Trophoblast cell (in vitro differentiated cells and primary cell): ENCODE measurements around the gene FGD3. TPM values are rescaled to one million over a fixed set of nuclear protein-coding genes. Genes with fewer than 3 reads are reported as not detected.
"Not testable (repeated sequence)": the region's sequence is repeated elsewhere in the genome, so short reads cannot be mapped to it uniquely, and the experiment has no call there.

Experiments
- DNase-seq, 2 donors: peaks; one replicate each; pipeline ENCODE4 v3.0.0-alpha.2; 2016
- H2AFZ ChIP-seq: 2 replicates; pipeline ENCODE4 v1.6.1; 2013; ENCODE audit warnings: low read length, moderate library complexity, mild to moderate bottlenecking; ENCODE audit not compliant: insufficient read depth, poor library complexity
- H2AK5ac ChIP-seq: 2 replicates; pipeline ENCODE4 v1.6.1; 2013; ENCODE audit warnings: mild to moderate bottlenecking, low read length
- H2BK120ac ChIP-seq: 2 replicates; pipeline ENCODE4 v1.6.1; 2013; ENCODE audit warnings: low read length, mild to moderate bottlenecking, moderate library complexity; ENCODE audit not compliant: insufficient read depth, poor library complexity
- H2BK12ac ChIP-seq: 2 replicates; pipeline ENCODE4 v1.6.1; 2013; ENCODE audit warnings: mild to moderate bottlenecking, low read length, moderate library complexity
- H2BK5ac ChIP-seq: 2 replicates; pipeline ENCODE4 v1.6.1; 2013; ENCODE audit warnings: low read length, low read depth, moderate library complexity, mild to moderate bottlenecking; ENCODE audit not compliant: poor library complexity
- H3K14ac ChIP-seq: 2 replicates; pipeline ENCODE4 v1.6.1; 2013; ENCODE audit warnings: mild to moderate bottlenecking, low read length
- H3K18ac ChIP-seq: 2 replicates; pipeline ENCODE4 v1.6.1; 2013; ENCODE audit warnings: mild to moderate bottlenecking, low read length
- H3K23ac ChIP-seq: 2 replicates; pipeline ENCODE4 v1.6.1; 2013; ENCODE audit warnings: low read length
- H3K27ac ChIP-seq: 2 replicates; pipeline ENCODE4 v1.5.1; 2013; ENCODE audit warnings: low read depth, mild to moderate bottlenecking, inconsistent platforms, low read length, moderate library complexity
- H3K27me3 ChIP-seq: 2 replicates; pipeline ENCODE4 v1.6.1; 2013; ENCODE audit warnings: inconsistent platforms, mild to moderate bottlenecking, low read length, moderate library complexity; ENCODE audit not compliant: insufficient read depth
- H3K36me3 ChIP-seq, 2 experiments: 1 replicate in 1 of 2; 2 replicates in 1 of 2; pipeline ENCODE4 v1.6.1; 2013; ENCODE audit warnings: low read length in 2 of 2, mild to moderate bottlenecking in 2 of 2, moderate library complexity in 1 of 2; ENCODE audit not compliant: insufficient read depth in 2 of 2, control insufficient read depth in 1 of 2
- H3K4ac ChIP-seq: 2 replicates; pipeline ENCODE4 v1.6.1; 2013; ENCODE audit warnings: low read depth, mild to moderate bottlenecking, low read length, moderate library complexity
- H3K4me1 ChIP-seq, 2 experiments: 1 replicate in 1 of 2; 2 replicates in 1 of 2; pipeline ENCODE4 v1.6.1; 2013; ENCODE audit warnings: low read length in 2 of 2, mild to moderate bottlenecking in 2 of 2, moderate library complexity in 1 of 2; ENCODE audit not compliant: insufficient read depth in 2 of 2, control insufficient read depth in 1 of 2
- H3K4me2 ChIP-seq: 2 replicates; pipeline ENCODE4 v1.6.1; 2013; ENCODE audit warnings: inconsistent platforms, mild to moderate bottlenecking, low read length, moderate library complexity
- H3K4me3 ChIP-seq: 2 replicates; pipeline ENCODE4 v1.5.1; 2013; ENCODE audit warnings: mild to moderate bottlenecking, low read depth, low read length, inconsistent platforms
- H3K79me1 ChIP-seq: one replicate; pipeline ENCODE4 v1.6.1; 2013; ENCODE audit warnings: low read length
- H3K79me2 ChIP-seq: 2 replicates; pipeline ENCODE4 v1.6.1; 2013; ENCODE audit warnings: low read length, mild to moderate bottlenecking; ENCODE audit not compliant: control insufficient read depth, insufficient read depth, poor library complexity
- H3K9ac ChIP-seq: 2 replicates; pipeline ENCODE4 v1.6.1; 2013; ENCODE audit warnings: mild to moderate bottlenecking, low read length
- H3K9me3 ChIP-seq: 2 replicates; pipeline ENCODE4 v1.6.1; 2013; ENCODE audit warnings: low read depth, mild to moderate bottlenecking, control low read depth, inconsistent platforms, low read length; ENCODE audit not compliant: insufficient read depth
- H4K12ac ChIP-seq: 2 replicates; pipeline ENCODE4 v1.6.1; 2013; ENCODE audit warnings: low read depth, mild to moderate bottlenecking, low read length, moderate library complexity
- H4K8ac ChIP-seq: 2 replicates; pipeline ENCODE4 v1.6.1; 2013; ENCODE audit warnings: low read depth, mild to moderate bottlenecking, low read length, moderate library complexity
- H4K91ac ChIP-seq: one replicate; pipeline ENCODE4 v1.6.1; 2013; ENCODE audit warnings: low read depth, mild to moderate bottlenecking, low read length, moderate library complexity
- WGBS: extraction: QIAGEN DNeasy Blood & Tissue Kit; methylation state at CpG from one replicate; pipeline ENCODE4 v1.1.7; 2013; ENCODE audit warnings: missing lambda C conversion rate; ENCODE audit not compliant: insufficient read length, insufficient coverage; ENCODE audit errors: extremely low coverage; 5-methylcytosine and 5-hydroxymethylcytosine counted together
- polyA plus RNA-seq: library from polyadenylated mRNA; stranded (reverse); fragments of 200-250 nt; gene quantifications from 2 replicates; pipeline ENCODE4 v1.2.3, GENCODE V29; 2013

FGD3 gene
- polyA plus RNA-seq = 3.2 and 3.7 TPM in 2 replicates

- no peaks in the 10 kb centered on the region for H3K27me3 ChIP-seq
- peak within 1 kb of the TSS; percentile 57 for H2AFZ ChIP-seq
- H2BK120ac ChIP-seq = no peak within 1 kb of the TSS
- no peak within 1 kb of the TSS for H2BK12ac ChIP-seq
- H3K4ac ChIP-seq = no peak within 1 kb of the TSS
- peak in 1 of 2 donors; percentile 51 for DNase-seq
- H4K8ac ChIP-seq = peak within 1 kb of the TSS; percentile 47
- WGBS = no CpG with 5 or more reads among the region's 36 CpGs
- no peak within 1 kb of the TSS for H4K91ac ChIP-seq
- H3K79me1 ChIP-seq = peaks cover 2% of the 10 kb centered on the region
- H3K9me3 ChIP-seq = peaks cover 3% of the 10 kb centered on the region
- peaks cover 6 to 9% of the 10 kb centered on the region in 2 experiments for H3K4me1 ChIP-seq
- no peak within 1 kb of the TSS for H3K14ac ChIP-seq
- H2AK5ac ChIP-seq = no peak within 1 kb of the TSS
- no peak within 1 kb of the TSS for H4K12ac ChIP-seq
- H3K18ac ChIP-seq = no peak within 1 kb of the TSS
- H3K4me2 ChIP-seq = peak within 1 kb of the TSS; percentile 74
- H3K9ac ChIP-seq = peak within 1 kb of the TSS; percentile 37
- H3K23ac ChIP-seq = peak within 1 kb of the TSS; percentile 0
- peak within 1 kb of the TSS; percentile 46 for H3K4me3 ChIP-seq
- H3K79me2 ChIP-seq = no peaks in the 10 kb centered on the region
- no peak within 1 kb of the TSS for H2BK5ac ChIP-seq
- no peaks in the 10 kb centered on the region for H3K36me3 ChIP-seq
- no peak within 1 kb of the TSS for H3K27ac ChIP-seq
These were observed at the start of gene FGD3 for GRCh38 chr9:92947268-92948037. TSS of gene FGD3 (plus strand) at chr9:92947523. CDS start at chr9:92976257, 28,734 bp downstream.

GRCh38 chr9:92905137-92905536, 42.2 kb upstream of the FGD3 start:
- not testable (repeated sequence) for H2BK120ac ChIP-seq, H3K9ac ChIP-seq, H3K4me2 ChIP-seq, H3K18ac ChIP-seq, H2BK5ac ChIP-seq, H3K36me3 ChIP-seq, H2AFZ ChIP-seq, H3K79me1 ChIP-seq, H4K91ac ChIP-seq, H3K27ac ChIP-seq, H3K14ac ChIP-seq, H2AK5ac ChIP-seq, H3K9me3 ChIP-seq, H2BK12ac ChIP-seq, H3K4me3 ChIP-seq, H3K4ac ChIP-seq, H3K27me3 ChIP-seq, H4K12ac ChIP-seq, H3K23ac ChIP-seq, H3K4me1 ChIP-seq, H3K79me2 ChIP-seq, DNase-seq
- WGBS = no CpG with 5 or more reads among the region's 6 CpGs
- peak overlapping the region; percentile 28 for H4K8ac ChIP-seq

- Histone ChIP-seq H4K91ac (no peak overlapping the region), H4K12ac (no peak overlapping the region), H3K9ac (no peak overlapping the region), H2BK120ac (no peak overlapping the region), H3K4me1 (no peaks in the 10 kb centered on the region), H3K27me3 (no peaks in the 10 kb centered on the region), H3K36me3 (no peaks in the 10 kb centered on the region), H3K9me3 (peaks cover 2% of the 10 kb centered on the region), H3K79me2 (no peaks in the 10 kb centered on the region), H2BK12ac (no peak overlapping the region), H3K4me3 (no peak overlapping the region), H2BK5ac (no peak overlapping the region), H2AK5ac (no peak overlapping the region), H3K4ac (no peak overlapping the region), H3K23ac (no peak overlapping the region), H2AFZ (no peak overlapping the region), H3K4me2 (no peak overlapping the region), H3K79me1 (no peaks in the 10 kb centered on the region), H3K18ac (no peak overlapping the region), H4K8ac (no peak overlapping the region), H3K27ac (no peak overlapping the region), H3K14ac (no peak overlapping the region)
- no CpG with 5 or more reads among the region's 11 CpGs for WGBS
- DNase-seq = peak in 1 of 2 donors; percentile 63
These were observed 35.5 kb upstream of the FGD3 start for GRCh38 chr9:92911511-92912475.

- Histone ChIP-seq H3K4me1 (no peaks in the 10 kb centered on the region), H3K27ac (no peak overlapping the region), H3K14ac (no peak overlapping the region), H3K4me3 (no peak overlapping the region), H3K18ac (no peak overlapping the region), H3K27me3 (peaks cover 2% of the 10 kb centered on the region), H2BK120ac (no peak overlapping the region), H2AK5ac (no peak overlapping the region), H2AFZ (no peak overlapping the region), H2BK12ac (no peak overlapping the region), H4K12ac (no peak overlapping the region), H3K79me1 (no peaks in the 10 kb centered on the region), H3K9me3 (peaks cover 2% of the 10 kb centered on the region), H2BK5ac (no peak overlapping the region), H3K23ac (no peak overlapping the region), H3K4ac (no peak overlapping the region), H3K4me2 (no peak overlapping the region), H4K91ac (no peak overlapping the region), H3K36me3 (no peaks in the 10 kb centered on the region), H4K8ac (no peak overlapping the region), H3K9ac (no peak overlapping the region), H3K79me2 (no peaks in the 10 kb centered on the region)
- WGBS = no CpG with 5 or more reads among the region's 2 CpGs
- DNase-seq = no peak
These were observed 30.0 kb upstream of the FGD3 start for GRCh38 chr9:92917176-92917800.
